ENCODE measurements around the gene NLGN1. TPM values are rescaled to one million over a fixed set of nuclear protein-coding genes. Genes with fewer than 3 reads are reported as not detected.

The NLGN1 gene
- total and polyA plus RNA-seq, 2 of the 8 experiments (the other 6 are each of a cell fraction or from before 2014, with no cell fraction given): 7.8 to 14.8 TPM

DNA sequence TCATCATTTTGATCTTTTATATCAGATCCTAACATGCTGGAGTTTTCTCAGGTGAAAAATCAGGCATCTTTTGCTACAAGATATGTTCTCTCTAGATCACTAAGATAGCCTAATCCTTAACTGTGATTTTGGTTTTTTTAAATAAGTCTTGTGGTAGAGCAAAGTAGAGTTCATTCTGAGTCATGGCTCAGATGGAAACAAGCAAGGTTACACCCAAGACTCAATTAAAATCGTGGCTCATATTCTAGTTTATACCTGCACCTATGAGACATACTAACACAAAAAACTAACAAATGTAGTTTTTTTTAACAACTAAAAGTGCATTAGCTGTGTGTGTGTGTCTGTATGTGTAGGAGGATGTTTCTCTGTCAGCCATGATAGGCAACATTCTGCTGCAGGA, 428.2 kb downstream of the NLGN1 start:
- no peaks in the 10 kb centered on the region for H3K23me2 ChIP-seq (ENCODE audit: low read depth, low read length)
- DNase-seq (ENCODE audit: low read depth in 1 of 2, low spot score in 2 of 2) (no peak), FAIRE-seq (no peak)
- H3K79me2 ChIP-seq (ENCODE audit: control insufficient read depth in 1 of 2, insufficient read depth in 2 of 2, low read length in 2 of 2): no peaks in the 10 kb centered on the region
- H2BK15ac ChIP-seq (ENCODE audit: low read length): no peak overlapping the region
- H3K56ac ChIP-seq (replicated peaks; ENCODE audit: insufficient read length, low read depth, low read length): no peak overlapping the region
- CTCF ChIA-PET (ENCODE audit: partially characterized antibody): interaction anchor here (1.0 kb wide), 1 partner anchor 15 kb away, joined by 3 read pairs; no protein-coding TSS in a partner anchor
- no peak overlapping the region for H2BK20ac ChIP-seq (ENCODE audit: low read length)
- H3K23ac ChIP-seq (ENCODE audit: insufficient read length): no peak overlapping the region
- WGBS, 2 experiments (ENCODE audit: extremely low coverage in 1 of 2, insufficient coverage in 1 of 2, insufficient read length in 1 of 2, insufficient replicate concordance in 2 of 2, low coverage in 1 of 2, low lambda C conversion rate in 2 of 2, missing lambda C conversion rate in 1 of 2): 95% methylated on average over 1 of the region's 1 CpG; no CpG with 5 or more reads in 1 of the 2 experiments
- no peak overlapping the region for H2BK120ac ChIP-seq (replicated peaks; ENCODE audit: low read depth, low read length)
- H3K79me1 ChIP-seq (ENCODE audit: low read depth, low read length): no peaks in the 10 kb centered on the region
- POLR2A ChIA-PET (ENCODE audit: partially characterized antibody): no interaction called here
- no peak overlapping the region for H3K27ac ChIP-seq (ENCODE audit: low read depth, low read length)
- H2BK12ac ChIP-seq (ENCODE audit: low read depth, low read length): no peak overlapping the region
- no peak overlapping the region for H2AFZ ChIP-seq (ENCODE audit: low read length)
- H3K18ac ChIP-seq (ENCODE audit: extremely low read depth, low read length): no peak overlapping the region
- H4K5ac ChIP-seq (ENCODE audit: insufficient read length, low read depth, low read length): no peak overlapping the region
- no peak overlapping the region for H2AK5ac ChIP-seq (ENCODE audit: low read depth, low read length)
- no peaks in the 10 kb centered on the region for H3K36me3 ChIP-seq (ENCODE audit: control insufficient read depth in 2 of 4, insufficient read depth in 4 of 4, low read length in 3 of 4)
- H3K4me3 ChIP-seq (ENCODE audit: extremely low read depth in 1 of 4, insufficient read depth in 2 of 4, low read depth in 3 of 4, low read length in 4 of 4): no peak overlapping the region
- H3K4ac ChIP-seq (replicated peaks; ENCODE audit: insufficient read length, low read depth, low read length): no peak overlapping the region
- H3K27me3 ChIP-seq (replicated peaks in 1 of 4; ENCODE audit: control insufficient read depth in 3 of 4, extremely low read depth in 1 of 4, insufficient read depth in 3 of 4, low read length in 3 of 4): no peaks in the 10 kb centered on the region
- peaks cover 0 to 5% (median 0%) of the 10 kb centered on the region in 4 experiments; a peak in 1 of 7 replicates for H3K4me1 ChIP-seq (replicated peaks in 1 of 4; ENCODE audit: control insufficient read depth in 3 of 4, insufficient read depth in 4 of 4, low read length in 3 of 4)
- H3K14ac ChIP-seq (ENCODE audit: insufficient read length): no peak overlapping the region
- no peak overlapping the region for H4K8ac ChIP-seq (ENCODE audit: extremely low read depth, insufficient read depth, low read length)
- H4K20me1 ChIP-seq (replicated peaks in 1 of 2; ENCODE audit: control insufficient read depth in 1 of 2, insufficient read depth in 2 of 2, low read length in 2 of 2): no peaks in the 10 kb centered on the region
- no peak overlapping the region for H3K4me2 ChIP-seq (ENCODE audit: insufficient read depth in 1 of 2, low read depth in 2 of 2, low read length in 2 of 2)
- H2BK5ac ChIP-seq (ENCODE audit: low read depth, low read length): no peak overlapping the region
- no peak overlapping the region for H3K9ac ChIP-seq (replicated peaks in 1 of 4; ENCODE audit: extremely low read depth in 1 of 4, low read depth in 3 of 4, low read length in 3 of 4)
- H3K9me3 ChIP-seq (ENCODE audit: insufficient read depth in 2 of 2, low read depth in 1 of 2, low read length in 1 of 2): no peaks in the 10 kb centered on the region; a peak in 1 of 4 replicates
- H4K91ac ChIP-seq (replicated peaks; ENCODE audit: insufficient read length, low read length): no peak overlapping the region
- no peak for TF ChIP-seq SAP30 (IDR thresholded peaks at IDR 0.05; ENCODE audit: insufficient read depth, insufficient replicate concordance, low read length)
- no peak for TF ChIP-seq RNF2 (IDR thresholded peaks at IDR 0.05; ENCODE audit: borderline replicate concordance, low read depth, low read length, missing control alignments, poor library complexity, severe bottlenecking)
- TF ChIP-seq SIX5 (IDR thresholded peaks at IDR 0.05; ENCODE audit: low read depth, low read length): no peak
- TF ChIP-seq PHF8 (conservative IDR thresholded peaks at IDR 0.05; ENCODE audit: low read depth, low read length): no peak
- no peak for TF ChIP-seq KDM1A (IDR thresholded peaks at IDR 0.05; ENCODE audit: borderline replicate concordance, low read length)
- TF ChIP-seq SIN3A (conservative IDR thresholded peaks at IDR 0.05 in 1 of 2, IDR thresholded peaks at IDR 0.05 in 1 of 2; ENCODE audit: low read depth in 1 of 2, low read length in 2 of 2): no peak
- TF ChIP-seq TBP (IDR thresholded peaks at IDR 0.05; ENCODE audit: low read depth, low read length): no peak
- TF ChIP-seq CEBPB (IDR thresholded peaks at IDR 0.05; ENCODE audit: low read depth, low read length): no peak
- no peak for TF ChIP-seq RFX5 (IDR thresholded peaks at IDR 0.05; ENCODE audit: borderline replicate concordance, low read depth, low read length)
